ENCODE data around the gene CFAP251.

The CFAP251 gene

DNA sequence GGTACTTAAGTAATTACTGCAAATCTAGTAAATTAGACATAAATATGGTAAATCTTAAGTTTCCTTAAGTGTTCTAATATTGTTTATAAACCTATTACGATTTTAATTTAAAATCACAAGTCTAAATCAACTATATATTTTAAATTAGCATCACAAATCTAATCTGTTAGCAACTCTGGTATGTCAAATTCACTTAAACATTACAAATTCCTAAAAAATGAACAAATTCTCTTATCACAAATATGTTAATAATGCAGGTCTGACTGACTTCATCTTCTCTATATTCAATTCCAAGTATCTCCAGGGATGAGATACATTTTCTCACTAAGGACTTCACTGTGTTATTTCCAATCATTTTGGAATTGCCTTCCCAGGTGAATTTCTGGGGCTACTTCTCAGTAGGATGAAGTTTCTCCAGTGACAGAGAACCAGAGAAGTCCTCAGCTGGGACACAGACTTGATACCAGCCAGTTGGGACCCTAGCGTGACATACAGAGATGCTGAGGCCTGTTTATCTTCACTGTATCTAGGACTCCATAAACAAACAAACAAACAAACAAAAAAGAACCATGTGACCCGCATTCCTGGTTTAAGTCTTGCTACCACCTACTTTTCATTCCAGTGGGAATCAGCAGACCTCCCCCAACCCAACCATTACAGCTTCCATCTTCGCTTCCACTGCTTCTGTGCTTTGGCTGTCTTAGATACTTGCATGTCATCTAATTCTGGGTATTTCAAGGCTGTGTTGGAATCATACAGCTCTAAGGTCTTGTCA is 21.8 kb downstream of the CFAP251 start:
- no peak for FAIRE-seq

DNA sequence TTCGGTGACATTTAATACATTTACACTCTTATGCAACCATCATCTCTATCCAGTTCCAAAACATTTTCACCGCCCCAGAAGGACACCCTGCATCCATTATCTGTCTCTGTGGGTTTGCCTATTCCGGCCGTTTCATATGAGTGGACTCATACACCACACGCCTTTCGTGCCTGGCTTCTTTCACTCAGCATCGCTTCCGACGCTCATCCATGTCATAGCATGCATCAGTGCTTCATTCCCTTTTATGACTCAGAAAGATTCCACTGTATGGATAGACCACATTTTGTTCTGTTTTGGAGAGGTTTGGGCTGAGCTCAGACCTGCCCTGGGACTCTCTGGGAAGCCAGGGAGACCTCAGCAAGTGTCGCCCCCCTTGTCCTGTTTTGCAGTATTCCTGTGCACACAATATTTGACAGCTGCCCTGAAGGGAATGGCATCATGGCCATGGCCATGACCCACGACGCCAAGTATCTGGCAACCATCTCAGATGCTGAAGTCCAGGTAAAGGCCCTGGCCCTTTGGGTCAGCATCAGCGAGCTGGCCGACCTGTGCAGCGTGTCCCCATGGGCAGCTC is 23.8 kb downstream of the CFAP251 start:
- DNase-seq (ENCODE audit: insufficient read length, low spot score): no peak
- FAIRE-seq: no peak

More for the DNA sequence above, 21.8 kb downstream of the CFAP251 start:
- DNase-seq (ENCODE audit: insufficient read length, low spot score): no peak

DNA sequence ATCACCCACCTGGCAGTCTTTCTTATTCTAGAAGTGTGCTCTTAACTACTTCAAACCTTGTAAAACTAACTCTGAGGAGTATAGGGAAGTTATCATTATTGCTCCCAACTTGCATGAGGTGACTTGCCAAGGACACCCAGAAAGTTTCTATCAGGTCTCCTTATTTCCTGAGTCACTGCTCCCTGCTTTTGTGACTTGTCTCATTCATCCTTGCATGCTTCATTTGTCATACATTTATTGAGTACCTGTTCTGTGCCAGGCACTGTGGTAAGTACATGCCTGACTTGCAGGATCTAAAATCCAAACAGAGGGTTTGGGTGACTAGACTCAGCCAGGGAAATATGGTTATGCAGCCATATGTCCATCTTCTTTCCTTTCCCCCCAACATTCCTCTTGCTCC is 25.5 kb downstream of the CFAP251 start:
- FAIRE-seq (no peak), DNase-seq (ENCODE audit: insufficient read length, low spot score) (no peak)

DNA sequence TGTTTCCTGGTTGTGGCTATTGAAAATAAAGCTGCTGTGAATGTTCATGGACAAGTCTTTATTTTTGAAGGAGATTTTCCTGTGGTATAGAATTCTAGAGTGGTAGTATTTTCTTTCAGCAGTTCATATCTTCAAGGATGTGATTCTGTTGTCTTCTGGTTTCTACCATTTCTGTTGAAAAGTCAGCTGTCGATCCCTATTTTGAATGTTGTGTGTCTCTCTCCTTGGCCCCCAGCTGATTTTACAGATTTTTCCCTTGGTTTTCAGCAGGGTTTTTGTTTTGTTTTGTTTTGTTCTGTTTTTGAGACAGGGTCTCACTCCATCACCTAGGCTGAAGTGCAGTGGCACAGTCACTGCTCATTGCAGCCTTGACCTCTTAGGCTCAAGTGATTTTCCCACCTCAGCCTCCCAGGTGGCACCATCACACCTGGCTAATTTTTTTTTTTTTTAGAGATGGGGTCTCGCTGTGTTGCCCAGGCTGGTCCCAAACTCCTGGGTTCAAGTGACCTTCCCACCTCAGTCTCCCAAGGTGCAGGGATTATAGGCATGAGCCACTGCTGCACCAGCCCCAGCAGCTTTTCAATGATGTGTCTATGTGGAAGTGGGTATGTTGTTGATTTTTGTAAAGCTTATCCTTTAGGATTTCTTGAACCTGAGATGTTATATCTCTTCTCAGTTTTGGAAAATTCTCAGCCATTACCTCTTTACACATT is 28.1 kb downstream of the CFAP251 start:
- no peak for FAIRE-seq
- no peak for DNase-seq (ENCODE audit: insufficient read length, low spot score)

DNA sequence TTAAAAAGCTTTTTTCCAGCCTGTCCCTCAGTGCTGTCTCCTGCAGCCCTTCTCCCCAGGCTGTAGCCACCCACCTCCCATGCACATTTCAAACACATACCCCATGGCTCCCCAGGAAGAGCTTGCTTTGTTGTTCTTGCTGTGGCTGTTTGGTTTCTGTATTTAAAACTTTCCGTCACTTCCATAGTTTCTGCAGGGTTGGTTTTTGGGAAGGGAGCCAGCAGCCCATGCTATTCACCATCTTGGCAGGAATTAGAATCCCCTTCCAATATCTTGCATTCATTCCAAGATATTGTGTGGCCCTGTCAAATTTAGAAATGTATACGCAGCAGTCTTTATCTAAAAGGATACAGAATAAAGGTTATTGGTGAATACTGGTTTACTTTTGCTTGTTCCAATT is 29.6 kb downstream of the CFAP251 start:
- FAIRE-seq (no peak), DNase-seq (ENCODE audit: insufficient read length, low spot score) (no peak)

DNA sequence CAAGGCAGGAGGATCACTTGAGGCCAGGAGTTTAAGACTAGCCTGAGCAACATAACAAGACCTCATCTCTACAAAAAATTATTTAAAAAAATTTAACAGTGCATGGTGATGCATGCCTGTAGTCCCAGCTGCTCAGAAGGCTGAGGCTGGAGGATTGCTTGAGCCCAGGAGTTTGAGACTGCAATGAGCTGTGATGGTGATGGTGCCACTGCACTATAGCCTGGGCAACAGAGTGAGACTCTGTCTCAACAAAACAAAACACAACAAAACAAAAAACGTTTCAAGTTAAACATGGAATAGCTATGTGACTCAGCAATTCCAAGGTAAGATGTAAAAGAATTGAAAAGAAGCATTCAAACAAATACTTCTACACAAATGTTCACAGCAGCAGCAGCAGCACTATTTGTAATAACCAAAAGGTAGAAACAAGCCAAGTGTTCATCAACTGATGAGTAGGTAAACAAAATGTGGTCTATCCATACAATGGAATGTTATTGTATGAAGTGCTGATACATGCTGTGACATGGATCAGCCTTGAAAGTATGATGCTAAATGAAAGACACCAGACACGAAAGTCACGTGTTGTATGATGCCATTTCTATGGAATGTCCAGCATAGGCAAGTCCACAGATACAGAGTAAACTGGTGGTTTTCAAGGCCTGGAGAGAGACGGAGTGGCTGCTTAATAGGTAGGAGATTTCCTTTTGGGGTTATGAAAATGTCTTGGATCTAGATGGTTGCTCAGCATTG is 31.4 kb downstream of the CFAP251 start:
- no peak for FAIRE-seq
- DNase-seq (ENCODE audit: insufficient read length, low spot score): no peak

DNA sequence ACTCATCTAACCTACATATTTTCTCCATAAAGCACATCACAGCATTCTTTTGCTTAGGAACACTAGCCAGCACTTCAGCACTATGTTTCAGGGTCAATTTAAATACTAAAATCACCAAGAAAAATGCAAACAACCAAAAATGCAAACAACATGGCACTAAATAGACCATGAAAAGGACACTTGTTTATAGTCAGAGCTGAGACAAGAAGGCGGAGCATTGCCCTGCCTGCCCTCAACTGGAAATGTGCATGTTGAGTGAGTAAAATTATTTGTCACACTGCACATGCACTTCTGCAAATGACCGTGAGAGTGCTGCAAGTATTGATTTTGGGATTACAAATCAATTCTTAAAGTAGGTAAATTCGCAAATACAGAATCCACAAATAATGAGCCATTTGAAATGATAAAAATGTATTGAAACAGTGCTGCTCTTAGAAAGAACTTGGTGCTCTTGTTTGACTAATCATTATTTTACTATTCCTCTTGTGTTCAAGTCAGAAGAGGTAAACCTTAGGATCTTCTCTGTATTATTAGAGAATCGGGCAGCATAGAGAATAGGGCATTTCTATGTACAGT is 34.8 kb downstream of the CFAP251 start:
- DNase-seq (ENCODE audit: insufficient read length, low spot score): no peak
- FAIRE-seq: no peak

DNA sequence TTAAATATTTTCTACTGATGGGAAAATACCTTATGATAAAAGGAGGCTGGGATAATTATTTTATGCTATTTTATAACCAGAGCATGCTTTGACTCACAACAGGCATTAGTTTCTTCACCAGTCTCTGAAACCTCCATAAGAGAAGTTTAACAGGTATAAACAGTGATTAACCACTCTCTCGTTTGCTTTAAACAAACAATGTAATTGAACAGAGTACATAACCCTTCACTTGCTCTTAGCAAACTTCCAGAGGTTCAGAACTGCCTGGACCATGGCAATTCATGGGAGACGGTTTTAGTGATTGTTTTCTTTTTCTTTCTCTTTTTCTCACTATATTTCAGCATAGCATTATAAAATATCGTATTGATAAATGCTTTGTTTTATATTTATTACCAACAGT is 35.3 kb downstream of the CFAP251 start:
- FAIRE-seq (no peak), DNase-seq (ENCODE audit: insufficient read length, low spot score) (no peak)

DNA sequence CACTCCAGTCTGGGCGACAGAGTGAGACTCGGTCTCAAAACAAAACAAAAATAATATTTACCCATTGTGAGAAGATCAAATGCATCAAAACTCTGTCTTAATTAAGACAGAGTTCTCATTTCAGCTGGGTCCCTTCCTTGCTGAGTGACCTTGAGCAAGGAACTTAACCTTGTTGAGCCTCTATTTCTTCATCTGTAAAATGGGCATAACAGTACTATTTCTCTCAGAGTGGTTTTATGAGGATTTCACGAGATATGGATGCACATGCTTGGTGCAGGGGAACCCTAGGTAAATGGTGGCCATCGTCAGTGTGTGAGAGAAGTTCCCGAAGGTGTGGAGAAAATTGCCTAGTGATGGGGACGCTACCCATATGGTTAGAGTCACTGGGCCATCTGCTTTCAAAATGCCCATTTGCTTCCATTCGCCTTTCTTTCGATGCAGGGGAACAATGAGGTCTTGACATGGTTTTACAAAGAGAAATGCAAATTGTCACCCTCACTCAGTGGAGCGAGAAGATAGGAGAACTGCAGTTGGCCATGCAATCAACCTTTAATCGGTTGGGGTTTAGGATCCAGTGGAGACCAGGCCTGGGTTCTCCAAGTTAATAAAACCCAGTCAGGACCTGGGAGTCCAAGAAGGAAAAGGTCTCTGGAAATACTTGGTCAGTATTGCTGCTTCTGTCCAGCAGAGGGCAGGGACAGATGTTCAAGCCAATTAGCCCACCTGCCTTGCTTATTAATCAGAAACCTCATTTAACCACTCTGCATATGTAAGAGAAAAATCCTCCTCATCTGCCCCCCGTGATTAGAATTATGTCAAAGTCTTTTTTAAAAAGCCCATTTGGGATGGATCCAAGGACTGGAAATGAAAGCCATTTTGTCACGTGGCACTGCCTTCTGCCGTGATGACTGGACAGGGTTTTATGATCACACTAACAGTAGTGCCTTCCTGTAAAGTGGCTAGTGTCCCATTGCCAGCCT is 37.2 kb downstream of the CFAP251 start:
- DNase-seq (ENCODE audit: insufficient read length, low spot score): no peak
- FAIRE-seq: no peak

DNA sequence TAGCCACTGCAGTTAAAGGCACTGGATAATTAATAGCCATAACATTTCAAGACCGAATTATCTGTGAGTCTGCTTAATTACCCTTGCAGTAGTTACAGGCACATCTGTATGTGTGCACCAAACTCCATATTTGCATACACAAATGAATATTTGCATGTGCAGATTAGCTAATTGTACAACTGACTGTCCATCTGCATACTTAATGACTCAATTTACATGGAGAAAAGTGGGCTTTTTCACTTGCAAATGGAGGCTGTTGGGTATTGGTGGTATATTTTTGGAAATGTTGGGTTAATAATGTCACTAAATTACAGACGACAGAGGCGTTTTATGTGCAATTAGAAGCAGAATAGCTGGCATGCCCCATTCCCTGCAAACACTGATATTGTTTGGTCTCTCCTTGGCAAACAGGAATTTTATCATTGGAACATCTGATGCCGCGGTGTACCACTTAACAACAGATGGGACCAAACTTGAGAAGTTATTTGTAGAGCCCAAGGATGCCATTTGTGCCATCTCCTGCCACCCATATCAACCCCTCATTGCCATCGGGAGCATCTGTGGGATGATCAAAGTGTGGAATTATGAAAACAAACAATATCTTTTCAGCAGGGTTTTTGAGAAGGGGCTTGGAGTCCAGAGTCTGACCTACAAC is 39.6 kb downstream of the CFAP251 start:
- no peak for DNase-seq (ENCODE audit: insufficient read length, low spot score)
- no peak for FAIRE-seq

DNA sequence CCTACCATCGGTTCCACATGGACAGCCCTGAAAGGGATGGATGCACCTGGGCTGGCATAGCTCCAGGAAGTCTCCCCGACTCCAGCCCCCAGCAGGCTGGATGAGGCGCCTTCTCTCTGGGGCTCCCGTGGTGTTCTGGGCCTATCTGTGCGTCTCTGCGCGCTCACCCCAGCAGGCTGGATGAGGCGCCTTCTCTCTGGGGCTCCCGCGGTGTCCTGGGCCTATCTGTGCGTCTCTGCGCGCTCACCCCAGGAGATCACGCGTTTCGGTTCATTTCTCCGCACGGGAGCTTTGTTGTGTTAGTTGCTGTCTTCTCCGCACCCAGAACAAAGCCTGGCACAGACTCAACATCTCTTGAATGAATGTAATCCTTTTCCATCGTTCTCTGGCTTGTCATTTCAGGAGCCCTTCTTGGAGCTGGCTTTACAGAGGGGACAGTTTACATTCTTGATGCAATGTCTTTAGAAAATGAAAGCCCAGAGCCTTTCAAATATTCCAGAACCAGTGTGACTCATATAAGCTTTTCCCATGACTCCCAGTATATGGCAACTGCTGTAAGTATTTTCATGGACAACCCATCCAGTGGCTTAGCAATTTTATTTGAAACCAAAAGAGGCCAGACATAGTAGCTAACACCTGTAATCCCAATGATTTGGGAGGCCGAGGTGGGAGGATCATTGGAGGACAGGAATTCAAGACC is 40.3 kb downstream of the CFAP251 start:
- DNase-seq (ENCODE audit: insufficient read length, low spot score) (no peak), FAIRE-seq (no peak)

DNA sequence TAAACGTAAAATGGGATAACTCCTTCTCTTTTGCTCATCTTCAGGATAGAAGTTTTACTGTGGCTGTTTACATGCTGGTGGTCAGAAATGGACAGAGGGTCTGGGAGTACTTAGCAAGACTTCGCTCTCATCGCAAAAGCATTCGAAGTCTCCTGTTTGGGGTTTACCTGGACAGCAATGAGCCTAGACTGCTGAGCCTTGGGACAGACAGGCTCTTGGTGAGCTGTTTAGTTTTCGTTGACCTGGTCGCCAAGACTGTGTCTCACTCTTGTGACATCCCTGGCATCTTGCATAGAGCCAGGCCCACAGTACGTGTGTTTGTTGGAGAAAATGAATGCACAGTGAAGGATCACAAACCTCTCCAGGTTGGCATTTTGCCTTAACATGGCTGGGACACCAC is 42.1 kb downstream of the CFAP251 start:
- DNase-seq (ENCODE audit: insufficient read length, low spot score) (no peak), FAIRE-seq (no peak)

DNA sequence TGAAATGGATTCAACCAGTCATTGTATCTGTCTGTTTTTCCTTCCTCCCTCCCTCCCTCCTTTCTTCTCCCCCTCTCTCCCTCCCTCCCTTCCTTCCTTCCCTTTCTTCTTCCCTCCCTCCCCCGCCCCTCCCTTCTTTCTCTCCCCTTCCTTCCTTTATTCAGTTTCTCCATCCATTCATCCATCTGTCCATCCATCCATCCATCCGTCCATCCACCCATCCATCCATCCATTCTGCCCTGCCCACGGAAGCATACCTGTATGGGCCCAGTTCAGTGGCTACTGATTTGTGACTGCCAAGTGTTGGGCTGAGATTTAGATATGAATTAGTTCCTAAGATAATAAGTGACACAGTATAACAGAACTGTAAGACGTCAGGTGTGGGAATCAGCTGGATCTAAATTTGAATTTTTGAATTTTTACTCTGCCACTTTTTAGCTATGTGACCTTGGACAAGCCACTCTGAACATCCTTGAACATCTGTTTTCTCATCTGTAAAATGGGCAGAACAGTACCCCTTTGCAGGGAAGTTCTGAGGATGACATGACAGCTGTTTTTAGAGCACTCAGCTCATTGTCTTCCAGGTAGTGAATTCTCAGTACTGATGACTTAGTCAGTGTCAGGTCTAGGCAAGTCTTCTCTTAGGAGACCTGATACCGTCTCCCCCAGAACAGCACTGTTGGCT is 42.9 kb downstream of the CFAP251 start:
- DNase-seq (ENCODE audit: insufficient read length, low spot score) (no peak), FAIRE-seq (no peak)

DNA sequence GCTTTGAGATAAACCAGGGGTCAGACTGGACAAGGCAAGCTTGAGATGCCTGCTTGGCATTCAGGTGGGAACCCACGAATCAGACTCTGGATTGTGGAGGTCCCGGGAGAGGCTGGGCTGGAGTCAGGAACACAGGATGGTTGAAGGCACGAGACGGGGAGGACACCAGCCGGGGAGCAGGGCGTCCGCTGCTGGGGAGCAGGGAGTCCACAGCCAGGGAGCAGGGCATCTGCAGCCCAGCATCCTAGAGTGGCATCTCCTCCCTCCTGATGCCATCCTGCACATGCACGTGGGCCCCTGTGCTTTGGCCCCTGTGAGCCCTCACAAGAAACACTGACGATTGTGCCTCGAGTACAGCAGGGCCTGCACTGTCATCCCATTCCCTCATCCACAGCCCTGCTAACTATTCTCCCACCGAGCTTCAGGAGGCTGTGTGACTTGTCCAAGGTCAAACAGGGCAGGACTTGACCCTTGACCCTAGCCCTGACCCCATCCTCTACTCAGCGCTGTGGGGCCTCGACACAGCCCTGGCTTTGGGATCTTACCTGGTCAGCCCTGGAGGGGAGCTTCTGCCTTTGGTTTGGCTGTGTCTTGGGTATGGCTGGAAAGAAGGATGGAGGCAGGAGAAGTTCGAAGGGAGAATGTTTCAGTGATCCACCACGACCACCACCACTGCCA is 45.1 kb downstream of the CFAP251 start:
- DNase-seq (ENCODE audit: insufficient read length, low spot score) (no peak), FAIRE-seq (no peak)

DNA sequence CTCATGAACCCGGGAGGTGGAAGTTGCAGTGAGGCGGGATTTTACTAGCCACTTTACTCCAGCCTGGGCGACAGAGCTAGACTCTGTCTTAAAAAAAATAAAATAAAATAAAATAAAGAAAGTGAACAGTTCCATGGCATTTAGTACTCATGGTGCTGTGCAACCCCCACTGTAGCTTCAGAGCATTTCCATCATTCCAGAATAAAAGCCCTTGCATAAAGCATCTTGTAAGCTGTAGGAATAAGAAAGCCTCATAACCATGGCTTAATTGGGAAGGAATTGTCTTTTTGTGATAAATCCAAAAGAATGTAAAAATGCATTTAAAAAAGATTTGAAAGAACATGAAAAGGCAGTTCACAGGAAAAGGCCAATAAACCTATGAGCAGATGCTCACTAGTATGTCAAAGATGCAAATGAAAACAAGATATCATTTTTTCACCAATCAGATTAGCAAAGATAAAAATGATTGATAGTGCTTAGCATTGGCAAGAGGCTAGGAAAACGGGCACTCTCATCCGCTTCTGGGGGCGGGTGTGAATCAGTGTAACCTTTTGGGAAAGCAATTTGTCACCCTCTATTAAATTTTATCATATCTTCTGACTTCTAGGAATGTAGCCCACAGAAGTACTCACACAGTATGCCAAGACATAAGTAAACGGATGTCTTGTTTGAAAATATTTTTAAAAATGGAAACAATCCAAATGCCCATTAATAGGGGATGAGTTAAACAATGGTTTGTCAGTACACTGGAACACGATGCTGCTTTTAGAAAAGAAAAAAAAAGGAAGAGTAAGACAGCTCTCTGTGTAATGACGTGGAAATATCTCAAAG is 46.6 kb downstream of the CFAP251 start:
- DNase-seq (ENCODE audit: insufficient read length, low spot score) (no peak), FAIRE-seq (no peak)

DNA sequence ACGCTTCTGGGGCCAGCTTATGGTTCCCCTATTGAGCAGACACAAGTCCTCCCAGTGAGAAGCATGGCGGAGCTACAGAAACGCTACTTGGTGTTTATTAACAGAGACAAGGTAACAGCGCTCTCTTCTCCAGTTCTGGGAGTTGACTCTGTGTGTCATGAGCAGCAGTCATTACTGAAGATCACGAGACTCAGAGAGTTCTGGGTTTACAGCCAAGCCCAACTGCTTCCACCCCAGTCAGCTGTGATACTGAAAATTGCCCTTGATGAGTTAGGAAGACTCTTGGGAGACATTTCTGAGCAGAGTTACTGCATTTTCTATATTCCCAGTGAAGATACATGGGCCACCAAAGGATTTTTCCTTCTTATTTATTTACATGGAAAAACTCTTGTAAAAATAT is 48.6 kb downstream of the CFAP251 start:
- FAIRE-seq: no peak

DNA sequence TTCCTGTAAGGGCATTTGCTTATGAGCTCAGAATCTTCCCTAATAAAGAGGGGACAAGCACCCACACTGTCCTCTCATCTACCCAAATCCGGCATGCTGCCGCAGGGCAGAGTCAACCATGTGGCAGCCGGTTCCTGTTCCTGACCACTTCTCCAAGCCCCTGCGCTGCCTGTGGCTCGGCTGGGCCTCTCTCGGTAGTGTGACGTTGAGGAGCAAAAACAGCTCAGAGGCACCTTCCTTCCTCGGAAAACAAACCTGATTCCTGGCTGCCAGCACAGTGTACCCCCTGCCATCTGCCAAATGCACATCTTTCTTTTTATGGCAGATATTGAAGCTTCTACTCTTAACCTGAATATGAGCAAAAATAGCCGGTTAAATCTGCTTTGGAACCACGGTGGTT is 50.5 kb downstream of the CFAP251 start:
- no peak for FAIRE-seq
- DNase-seq (ENCODE audit: insufficient read length, low spot score): no peak

More for the DNA sequence above, 48.6 kb downstream of the CFAP251 start:
- no peak for DNase-seq (ENCODE audit: insufficient read length, low spot score)
